ENCODE results near the gene PRSS48.

DNA sequence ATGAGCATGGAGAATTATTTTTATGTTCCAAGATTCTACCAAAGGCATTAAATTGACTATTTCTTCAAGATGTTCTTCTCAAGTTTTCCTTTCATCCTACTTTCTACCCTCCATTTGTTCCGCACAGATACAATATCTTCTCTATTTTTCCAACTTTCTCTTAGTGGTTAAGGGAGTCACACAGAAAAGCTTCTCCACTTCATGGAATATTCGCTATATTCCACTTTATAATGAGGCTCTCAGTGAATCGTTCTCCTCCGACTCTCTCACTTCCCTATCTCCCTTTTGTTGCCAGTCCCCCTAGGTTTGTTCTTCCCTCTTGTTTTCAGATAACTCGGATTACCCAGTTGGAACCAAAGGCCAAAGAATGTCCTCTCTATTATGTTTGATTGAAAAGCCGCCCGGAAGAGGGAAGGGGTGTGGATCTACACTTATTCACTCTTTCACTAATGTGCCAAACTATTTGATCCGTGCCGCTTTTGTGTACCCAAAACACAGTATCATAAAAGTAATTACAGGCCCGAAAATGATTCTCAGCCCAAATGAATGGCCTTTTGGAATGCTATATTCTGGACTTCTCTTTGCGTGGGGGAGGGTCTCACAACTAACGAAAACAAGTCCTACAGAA lies 47.3 kb downstream of the PRSS48 start:
- TF ChIP-seq EZH2phosphoT487 (IDR thresholded peaks at IDR 0.05; ENCODE audit: low read depth), result no peak
- no peak for TF ChIP-seq CTCF (IDR thresholded peaks at IDR 0.05; ENCODE audit: low read depth, low read length)

Data from OCI-LY3 (cell line).